Panc1 (cell line): ENCODE results near the gene SLC25A17. TPM values are rescaled to one million over a fixed set of nuclear protein-coding genes. Genes with fewer than 3 reads are reported as not detected.
"Not testable (repeated sequence)": the region's sequence is repeated elsewhere in the genome, so short reads cannot be mapped to it uniquely, and the experiment has no call there.

Source experiments
- ATAC-seq: fragments of 200-7000 bp; cut with Tn5 transposase; 2 replicates; pipeline ENCODE4 v1.9.1; 2020; ENCODE audit warnings: mild to moderate bottlenecking, moderate library complexity
- BruUV-seq: library from RNA; stranded (reverse); fragments of 400-500 nt; replicated peaks from 2 replicates; lab custom pipeline; 2021; lab: Mats Ljungman, UMichigan
- CTCF ChIA-PET: fragments of 300-600 bp; sonication (Branson Sonifier 250); formaldehyde crosslinking; loops from one replicate; lab custom pipeline; 2022; ENCODE audit warnings: antibody characterized with exemption; lab: Charles Lee
- POLR2A ChIA-PET: fragments of 300-600 bp; sonication (Branson Sonifier 250); formaldehyde crosslinking; loops from one replicate; lab custom pipeline; 2022; ENCODE audit warnings: antibody characterized with exemption; lab: Charles Lee
- DNase-seq: peaks from one replicate; pipeline ENCODE4 v3.0.0-alpha.2; 2010; ENCODE audit warnings: low read depth, low spot score
- H3K27ac ChIP-seq: 2 replicates; pipeline ENCODE4 v1.5.1; 2011; ENCODE audit warnings: mild to moderate bottlenecking, low read length, inconsistent platforms
- H3K27me3 ChIP-seq: fragments of 200-500 bp; sonication (Bioruptor generic); 2 replicates; pipeline ENCODE4 v1.6.0; 2014; ENCODE audit warnings: low read length, inconsistent platforms; ENCODE audit not compliant: control insufficient read depth, insufficient read depth
- H3K36me3 ChIP-seq: fragments of 200-500 bp; sonication (Bioruptor generic); 2 replicates; pipeline ENCODE4 v1.5.1; 2014; ENCODE audit warnings: inconsistent platforms, mild to moderate bottlenecking, low read length, moderate library complexity; ENCODE audit not compliant: control insufficient read depth, insufficient read depth
- H3K4me1 ChIP-seq: 2 replicates; pipeline ENCODE4 v1.5.1; 2011; ENCODE audit warnings: inconsistent platforms, mild to moderate bottlenecking, low read length, moderate library complexity; ENCODE audit not compliant: control insufficient read depth, insufficient read depth
- H3K4me3 ChIP-seq, 2 experiments: 2 replicates each; pipeline ENCODE4 v1.5.1; 2011 to 2012; ENCODE audit warnings: low read depth in 2 of 2, low read length in 2 of 2, mild to moderate bottlenecking in 2 of 2, inconsistent platforms in 1 of 2, moderate library complexity in 1 of 2
- H3K9me3 ChIP-seq: fragments of 200-500 bp; sonication (Bioruptor generic); 2 replicates; pipeline ENCODE4 v1.5.1; 2014; ENCODE audit warnings: low read depth, mild to moderate bottlenecking, inconsistent platforms, low read length, moderate library complexity; ENCODE audit not compliant: control insufficient read depth, insufficient read depth
- CTCF ChIP-seq: fragments of 450-650 bp; IDR thresholded peaks from 2 replicates; pipeline ENCODE4 v1.5.1; 2017; ENCODE audit warnings: mild to moderate bottlenecking
- POLR2AphosphoS5 ChIP-seq: IDR thresholded peaks from 2 replicates; pipeline ENCODE4 v1.6.1; 2012; ENCODE audit warnings: mild to moderate bottlenecking, low read depth, low read length, moderate library complexity
- SIN3A ChIP-seq: IDR thresholded peaks from 2 replicates; pipeline ENCODE4 v1.6.1; 2012; ENCODE audit warnings: low read depth, mild to moderate bottlenecking, low read length, moderate library complexity, borderline replicate concordance; ENCODE audit not compliant: insufficient read depth
- TCF7L2 ChIP-seq: IDR thresholded peaks from 2 replicates; pipeline ENCODE4 v1.6.1; 2011; ENCODE audit warnings: mild to moderate bottlenecking, low read depth, low read length, inconsistent platforms
- in situ Hi-C: cut with HindIII; loops from 2 replicates; pipeline ENCODE4 v1.10.0; 2016; ENCODE audit warnings: low sequenced_read_pairs, low pct_unique_long_range_greater_than_20kb
- intact Hi-C: fragments of 100-400 bp; cut with micrococcal nuclease; formaldehyde crosslinking; loops from one replicate; pipeline ENCODE4 v1.10.0; 2022; ENCODE audit not compliant: unreplicated experiment
- total RNA-seq: library from RNA; stranded (reverse); gene quantifications from one replicate; pipeline ENCODE4 v1.2.1, GENCODE V29; 2021; ENCODE audit not compliant: unreplicated experiment
- TF ChIP-seq, protein P1 (sequence below), 2 experiments: IDR thresholded peaks; 2 replicates each; pipeline ENCODE4 v1.6.1; 2011 to 2012; ENCODE audit warnings: low read depth in 2 of 2, control low read depth in 1 of 2, low read length in 1 of 2, mild to moderate bottlenecking in 1 of 2, moderate library complexity in 1 of 2; ENCODE audit not compliant: insufficient read depth in 1 of 2

Gene SLC25A17
- total RNA-seq, 1 experiment from 2014 or later: 28.9 TPM

- BruUV-seq: no TSS peak
- ChIA-PET POLR2A (no interaction called here), CTCF (no interaction called here)
- Histone ChIP-seq H3K9me3 (no peaks in the 10 kb centered on the region), H3K36me3 (no peaks in the 10 kb centered on the region; the same call in 1 of the 2 replicates), H3K27ac (no peak overlapping the region), H3K4me1 (no peaks in the 10 kb centered on the region), H3K4me3 (no peak overlapping the region), H3K27me3 (no peaks in the 10 kb centered on the region)
- DNase-seq: no peak
- in situ Hi-C loops: no loop called here
- intact Hi-C loops: no loop called here
- TF ChIP-seq TCF7L2: no peak
- TF ChIP-seq SIN3A: no peak
- no peak for TF ChIP-seq POLR2AphosphoS5
- TF ChIP-seq, protein P1, sequence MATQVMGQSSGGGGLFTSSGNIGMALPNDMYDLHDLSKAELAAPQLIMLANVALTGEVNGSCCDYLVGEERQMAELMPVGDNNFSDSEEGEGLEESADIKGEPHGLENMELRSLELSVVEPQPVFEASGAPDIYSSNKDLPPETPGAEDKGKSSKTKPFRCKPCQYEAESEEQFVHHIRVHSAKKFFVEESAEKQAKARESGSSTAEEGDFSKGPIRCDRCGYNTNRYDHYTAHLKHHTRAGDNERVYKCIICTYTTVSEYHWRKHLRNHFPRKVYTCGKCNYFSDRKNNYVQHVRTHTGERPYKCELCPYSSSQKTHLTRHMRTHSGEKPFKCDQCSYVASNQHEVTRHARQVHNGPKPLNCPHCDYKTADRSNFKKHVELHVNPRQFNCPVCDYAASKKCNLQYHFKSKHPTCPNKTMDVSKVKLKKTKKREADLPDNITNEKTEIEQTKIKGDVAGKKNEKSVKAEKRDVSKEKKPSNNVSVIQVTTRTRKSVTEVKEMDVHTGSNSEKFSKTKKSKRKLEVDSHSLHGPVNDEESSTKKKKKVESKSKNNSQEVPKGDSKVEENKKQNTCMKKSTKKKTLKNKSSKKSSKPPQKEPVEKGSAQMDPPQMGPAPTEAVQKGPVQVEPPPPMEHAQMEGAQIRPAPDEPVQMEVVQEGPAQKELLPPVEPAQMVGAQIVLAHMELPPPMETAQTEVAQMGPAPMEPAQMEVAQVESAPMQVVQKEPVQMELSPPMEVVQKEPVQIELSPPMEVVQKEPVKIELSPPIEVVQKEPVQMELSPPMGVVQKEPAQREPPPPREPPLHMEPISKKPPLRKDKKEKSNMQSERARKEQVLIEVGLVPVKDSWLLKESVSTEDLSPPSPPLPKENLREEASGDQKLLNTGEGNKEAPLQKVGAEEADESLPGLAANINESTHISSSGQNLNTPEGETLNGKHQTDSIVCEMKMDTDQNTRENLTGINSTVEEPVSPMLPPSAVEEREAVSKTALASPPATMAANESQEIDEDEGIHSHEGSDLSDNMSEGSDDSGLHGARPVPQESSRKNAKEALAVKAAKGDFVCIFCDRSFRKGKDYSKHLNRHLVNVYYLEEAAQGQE (IDR thresholded peaks at IDR 0.05; ENCODE audit: insufficient read depth in 1 of 2, low read depth in 2 of 2, low read length in 1 of 2): no peak
- no peak for TF ChIP-seq CTCF
- no peak for ATAC-seq
Observed at GRCh38 chr22:40789131-40789530, 30.0 kb downstream of the SLC25A17 start.

- BruUV-seq: no TSS peak
- in situ Hi-C loops: no loop called here
- no peaks in the 10 kb centered on the region for H3K27me3 ChIP-seq
- TF ChIP-seq CTCF (no peak), POLR2AphosphoS5 (no peak), TCF7L2 (no peak), SIN3A (no peak)
- TF ChIP-seq, protein P1 (IDR thresholded peaks at IDR 0.05; ENCODE audit: insufficient read depth in 1 of 2, low read depth in 2 of 2, low read length in 1 of 2): no peak
- no peaks in the 10 kb centered on the region for H3K9me3 ChIP-seq
- intact Hi-C loops: no loop called here
- DNase-seq: no peak
- ChIA-PET POLR2A (no interaction called here), CTCF (no interaction called here)
- no peaks in the 10 kb centered on the region; the same call in 1 of the 2 replicates for H3K36me3 ChIP-seq
- H3K27ac ChIP-seq: no peak overlapping the region
- no peak overlapping the region for H3K4me3 ChIP-seq
- ATAC-seq: no peak
- no peaks in the 10 kb centered on the region for H3K4me1 ChIP-seq
Observed at GRCh38 chr22:40782521-40782920, 36.6 kb downstream of the SLC25A17 start.

DNA sequence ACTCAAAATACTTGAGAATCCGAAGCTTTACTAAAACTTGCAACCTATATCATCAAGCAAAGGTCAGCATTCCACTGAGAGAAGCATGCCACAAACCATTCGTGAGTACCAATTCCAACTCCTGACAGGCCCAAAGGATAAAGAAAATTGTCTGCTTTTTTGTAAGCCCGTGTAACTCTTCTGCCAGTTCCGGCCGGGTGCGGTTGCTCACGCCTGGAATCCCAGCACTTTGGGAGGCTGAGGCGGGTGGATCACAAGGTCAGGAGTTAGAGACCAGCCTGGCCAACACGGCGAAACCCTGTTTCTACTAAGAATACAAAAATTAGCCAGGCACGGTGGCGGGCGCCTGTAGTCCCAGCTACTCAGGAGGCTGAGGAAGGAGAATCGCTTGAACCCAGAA is 37.4 kb downstream of the SLC25A17 start:
- H3K27me3 ChIP-seq, CTCF ChIA-PET, POLR2A ChIA-PET, BruUV-seq, in situ Hi-C loops, H3K27ac ChIP-seq, intact Hi-C loops, H3K4me3 ChIP-seq, ATAC-seq, DNase-seq, H3K4me1 ChIP-seq, H3K9me3 ChIP-seq, H3K36me3 ChIP-seq: not testable (repeated sequence)
